GM18502 (cell line): Measurements from ENCODE around the gene IFNA10.
"Not testable (repeated sequence)": the region's sequence is repeated elsewhere in the genome, so short reads cannot be mapped to it uniquely, and the experiment has no call there.

Experiments used
- ATAC-seq: cut with Tn5 transposase; IDR thresholded peaks from one replicate; pipeline ENCODE4 v1.9.1; 2021; ENCODE audit warnings: mild to moderate bottlenecking; ENCODE audit not compliant: unreplicated experiment, poor library complexity

IFNA10 gene

GRCh38 chr9:21194867-21195776, 11.8 kb downstream of the IFNA10 start:
- peak; percentile 94 for ATAC-seq

GRCh38 chr9:21187487-21187886, 19.5 kb downstream of the IFNA10 start, which contains the start of gene IFNA4:
Gene IFNA4 (minus strand): TSS chr9:21187587. CDS start chr9:21187531, 56 bp downstream.
- ATAC-seq = not testable (repeated sequence)

GRCh38 chr9:21182810-21183736, 23.9 kb downstream of the IFNA10 start:
- peak; percentile 96 for ATAC-seq

- ATAC-seq = no peak
These were observed 32.3 kb downstream of the IFNA10 start for GRCh38 chr9:21174671-21175070.

GRCh38 chr9:21172156-21172555, 34.8 kb downstream of the IFNA10 start:
- ATAC-seq = no peak

GRCh38 chr9:21171351-21171750, 35.6 kb downstream of the IFNA10 start:
- ATAC-seq = no peak

- ATAC-seq = not testable (repeated sequence)
These were observed 40.4 kb downstream of the IFNA10 start, which contains the start of gene IFNA21 for GRCh38 chr9:21166560-21166959. Gene IFNA21 (minus strand): TSS chr9:21166660. CDS start chr9:21166612, 48 bp downstream.

- no peak for ATAC-seq
These were observed 41.4 kb downstream of the IFNA10 start for GRCh38 chr9:21165516-21165915.

GRCh38 chr9:21160178-21160577, 46.8 kb downstream of the IFNA10 start:
- peak; percentile 97 for ATAC-seq
